Measurements from ENCODE around the gene MAD1L1.
A peak's percentile ranks its signal among the peaks of the same experiment; 100 is the strongest.

MAD1L1 gene

GRCh38 chr7:2241580-2242540, 9.1 kb upstream of the MAD1L1 start, which contains the start of the genes MRM2 and NUDT1:
TSS of gene MRM2 (minus strand) at chr7:2242205. CDS start at chr7:2242169, 36 bp downstream.
TSS of gene NUDT1 (plus strand) at chr7:2242226. CDS start at chr7:2244575, 2,349 bp downstream.
- peak; percentile 79 for DNase-seq

DNA sequence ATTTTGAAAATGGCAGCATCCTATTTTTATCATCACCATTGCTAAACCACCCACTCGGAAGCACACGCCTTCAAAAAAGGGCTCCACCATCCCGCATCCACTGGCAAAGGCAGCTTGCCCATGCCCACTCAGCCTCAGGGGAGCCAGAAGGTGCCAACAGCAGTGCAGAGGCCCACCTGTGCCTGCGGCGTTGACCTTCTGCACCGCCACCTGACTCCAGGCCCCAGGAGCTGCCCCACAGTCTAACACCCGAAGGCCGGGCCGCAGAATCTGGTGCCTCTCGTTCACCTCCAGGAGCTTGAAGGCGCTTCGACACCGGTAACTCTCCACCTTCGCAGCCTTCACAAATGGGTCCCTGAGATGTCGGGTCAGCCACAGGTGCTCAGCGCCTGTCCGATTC, 6.5 kb upstream of the MAD1L1 start:
- DNase-seq, result no peak

- no peak for DNase-seq
Observed at GRCh38 chr7:2237109-2237602, 4.4 kb upstream of the MAD1L1 start.

- DNase-seq, result no peak
Observed at GRCh38 chr7:2233926-2234325, 1.2 kb upstream of the MAD1L1 start.

DNA sequence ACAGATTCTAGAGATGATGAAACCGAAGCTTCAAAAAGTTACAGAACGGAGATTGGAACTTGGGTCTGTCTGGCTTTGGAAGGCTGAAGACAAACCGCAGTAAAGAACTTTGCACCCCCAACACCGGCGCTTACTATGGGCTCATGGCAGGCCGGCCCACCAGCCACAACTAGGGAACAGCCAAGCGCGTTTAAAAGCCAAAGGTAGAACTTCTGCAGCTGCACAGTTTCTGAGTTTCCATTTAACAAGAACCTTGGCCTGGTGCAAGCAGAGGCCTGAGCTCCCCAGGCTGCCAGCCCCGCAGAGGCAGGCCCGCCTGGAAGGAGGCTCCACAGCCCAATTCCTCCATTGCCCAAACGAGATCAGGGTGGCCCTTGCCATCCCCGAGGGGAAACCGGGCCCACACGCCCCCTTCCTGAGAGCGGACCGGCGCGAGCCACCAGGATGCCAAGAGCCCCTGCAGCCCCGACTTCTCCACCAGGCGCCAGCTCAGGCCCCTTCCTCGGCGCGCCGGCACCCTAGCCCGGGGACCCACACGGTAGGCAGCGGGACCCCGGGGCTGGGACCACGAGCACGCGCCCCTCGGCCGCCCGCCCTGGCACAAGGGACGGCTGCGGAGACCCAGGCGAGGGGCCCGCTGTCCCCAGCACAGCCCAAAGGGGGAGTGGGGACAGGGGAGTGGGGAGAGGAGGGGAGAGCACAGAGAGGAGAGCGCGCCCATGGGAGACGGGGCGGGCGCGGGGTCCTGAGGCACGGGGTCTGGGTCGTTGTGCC, 566 bp downstream of the MAD1L1 start:
- no peak for DNase-seq

DNA sequence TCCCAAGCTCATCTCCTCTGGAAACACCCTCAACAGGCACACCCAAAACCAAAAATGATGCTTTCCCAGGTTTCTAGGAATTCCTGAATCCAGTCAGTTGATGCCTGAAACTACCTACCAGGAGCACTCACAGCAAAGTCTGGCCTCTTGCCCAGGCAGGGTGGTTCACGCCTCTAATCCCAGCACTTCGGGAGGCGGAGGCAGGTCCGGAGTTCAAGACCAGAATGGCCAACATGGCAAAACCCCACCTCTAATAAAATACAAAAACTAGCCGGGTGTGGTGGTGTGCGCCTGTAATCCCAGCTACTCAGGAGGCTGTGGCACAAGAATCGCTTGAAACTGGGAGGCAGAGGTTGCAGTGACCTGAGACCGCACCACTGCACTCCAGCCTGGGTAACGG, 1.9 kb downstream of the MAD1L1 start:
- DNase-seq, result no peak

DNA sequence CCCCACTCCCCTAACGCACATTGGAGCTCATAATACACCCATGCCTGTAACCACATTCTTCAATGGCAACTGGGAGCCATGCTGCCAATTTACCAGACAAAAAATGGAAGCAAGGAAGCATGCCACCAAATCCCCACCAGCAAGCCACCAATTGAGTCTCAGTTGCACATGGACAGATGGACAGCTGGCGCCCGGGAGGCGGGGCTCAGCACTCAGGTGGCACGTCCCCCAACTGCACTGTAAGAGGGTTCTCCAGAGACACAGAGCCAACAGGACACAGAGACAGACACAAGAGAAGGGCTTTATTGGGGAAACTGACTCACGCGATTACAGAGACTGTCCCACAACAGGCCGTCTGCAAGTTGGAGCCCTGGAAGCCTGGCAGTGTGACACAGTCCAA, 2.5 kb downstream of the MAD1L1 start:
- no peak for DNase-seq

- DNase-seq, result no peak
Observed at GRCh38 chr7:2229467-2229866, 3.3 kb downstream of the MAD1L1 start.

- no peak for DNase-seq
Observed at GRCh38 chr7:2228921-2229320, 3.8 kb downstream of the MAD1L1 start.

- no peak for DNase-seq
Observed at GRCh38 chr7:2227699-2228098, 5.0 kb downstream of the MAD1L1 start.

DNA sequence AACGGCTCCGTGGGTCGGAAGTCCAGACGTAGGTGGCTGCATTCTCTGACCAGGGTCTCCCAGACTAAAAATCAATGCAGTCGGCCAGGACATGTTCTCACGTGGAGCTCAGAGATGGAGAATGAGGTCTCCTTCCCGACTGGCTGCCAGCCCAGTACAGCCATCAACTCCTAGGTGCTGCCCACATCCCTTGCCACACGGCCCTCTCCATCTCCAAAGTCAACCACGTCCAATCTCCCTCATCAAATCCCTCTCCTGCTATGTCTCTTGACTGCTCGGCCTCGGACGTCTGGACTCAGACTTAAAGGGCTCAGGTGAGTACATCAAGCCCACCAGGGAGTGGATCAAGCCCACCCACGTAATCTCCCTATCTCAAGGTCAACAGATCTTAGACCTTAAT, 6.9 kb downstream of the MAD1L1 start:
- DNase-seq, result no peak

- DNase-seq, result no peak
Observed at GRCh38 chr7:2225336-2225735, 7.4 kb downstream of the MAD1L1 start.

DNA sequence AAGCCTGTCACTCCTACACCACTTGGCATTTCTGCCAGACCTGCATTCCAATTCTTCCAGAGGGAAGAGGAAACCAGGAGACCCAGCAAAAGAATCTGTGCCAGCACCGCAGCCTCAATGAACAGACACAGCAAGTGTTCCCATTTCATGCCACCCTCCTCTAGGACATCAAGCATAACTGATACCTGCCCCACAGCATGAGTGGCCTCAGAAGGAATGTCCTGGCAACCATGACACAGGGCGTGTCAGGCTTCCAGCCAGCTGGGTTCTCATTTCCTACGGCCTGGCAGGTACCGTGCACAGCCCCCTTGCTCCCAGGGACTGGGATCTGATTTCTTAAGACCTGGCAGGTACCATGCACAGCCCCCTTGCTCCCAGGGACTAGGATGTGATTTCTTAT, 7.8 kb downstream of the MAD1L1 start:
- DNase-seq, result no peak

GRCh38 chr7:2224491-2224928, 8.2 kb downstream of the MAD1L1 start:
- no peak for DNase-seq

DNA sequence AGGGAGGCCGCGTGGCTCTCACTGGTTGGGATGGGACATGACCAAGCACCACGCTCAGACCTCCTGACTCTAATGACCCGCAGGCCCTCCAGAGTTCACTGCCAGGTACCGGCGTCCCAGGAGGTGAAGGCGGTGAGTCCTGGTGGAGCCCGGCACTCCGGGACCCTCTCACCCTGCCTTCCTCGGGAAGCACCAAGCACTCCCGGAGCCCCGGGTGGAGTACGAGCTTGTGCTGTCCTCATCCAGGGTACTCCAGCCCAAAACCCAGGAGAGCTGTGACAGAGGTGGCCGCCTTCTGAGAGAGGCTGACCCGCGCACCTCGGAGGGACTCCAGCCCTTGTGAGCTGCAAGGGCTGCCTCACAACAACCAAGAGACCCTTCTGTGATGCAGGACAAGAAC, 9.4 kb downstream of the MAD1L1 start:
- no peak for DNase-seq

DNA sequence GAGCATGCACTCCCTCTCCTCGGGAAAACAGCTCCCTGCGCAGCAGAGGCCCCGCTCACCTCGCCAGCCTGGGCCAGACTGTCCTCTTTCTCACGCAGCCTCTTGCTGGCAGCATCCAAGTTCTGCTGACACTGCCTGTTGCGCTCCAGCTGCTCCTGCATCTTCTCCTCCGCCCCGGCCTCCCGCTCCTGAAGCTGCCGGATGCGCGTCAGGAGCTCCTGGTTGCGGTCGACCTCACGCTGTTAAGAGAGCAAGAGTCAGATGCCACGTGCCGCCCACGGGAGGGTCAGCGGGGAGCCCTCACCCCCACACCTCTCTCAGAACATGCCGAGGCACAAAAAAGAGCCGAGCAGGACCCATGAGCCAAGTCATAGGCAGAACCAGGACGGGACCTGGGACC, 10.2 kb downstream of the MAD1L1 start:
- no peak for DNase-seq

DNA sequence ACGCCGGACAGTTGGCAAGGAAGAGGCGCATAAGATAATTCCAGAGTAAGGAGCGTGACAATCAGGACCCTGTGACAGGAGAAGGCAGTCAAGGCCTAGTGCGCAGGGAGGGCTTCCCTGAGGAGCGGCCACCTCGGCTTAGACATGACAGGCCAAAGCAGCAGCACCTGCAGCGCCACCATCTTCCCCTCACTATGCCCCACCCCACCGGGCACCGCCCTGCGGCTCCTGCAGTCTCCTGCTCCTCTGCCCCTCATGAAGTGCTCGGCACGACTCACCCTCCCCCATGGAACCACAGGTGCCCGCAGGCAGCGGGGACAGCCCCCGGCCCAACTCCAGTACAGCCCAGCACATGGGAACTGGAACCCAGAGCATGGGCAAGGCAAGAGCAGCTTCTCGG, 11.8 kb downstream of the MAD1L1 start:
- no peak for DNase-seq

GRCh38 chr7:2220506-2220905, 12.2 kb downstream of the MAD1L1 start:
- no peak for DNase-seq

- DNase-seq, result no peak
Observed at GRCh38 chr7:2220030-2220429, 12.7 kb downstream of the MAD1L1 start.

GRCh38 chr7:2219606-2220005, 13.1 kb downstream of the MAD1L1 start:
- no peak for DNase-seq

- no peak for DNase-seq
Observed at GRCh38 chr7:2219136-2219535, 13.6 kb downstream of the MAD1L1 start.

DNA sequence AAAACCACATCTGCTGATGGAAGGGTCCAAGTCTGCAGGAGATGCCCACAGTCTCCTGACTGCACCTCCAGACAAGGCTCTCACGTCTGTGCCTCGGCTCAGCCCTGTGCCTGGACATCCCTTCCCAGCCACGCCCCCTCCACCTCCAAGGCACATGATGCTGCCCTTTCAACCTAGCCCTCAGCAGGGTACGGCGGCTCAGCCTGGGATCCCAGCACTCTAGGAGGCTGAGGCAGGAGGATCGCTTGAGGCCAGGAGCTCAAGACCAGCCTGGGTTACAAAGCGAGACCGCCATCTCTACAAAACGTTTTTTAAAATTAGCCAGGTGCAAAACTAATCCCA, 14.3 kb downstream of the MAD1L1 start:
- DNase-seq, result no peak

GRCh38 chr7:2217716-2218443, 14.9 kb downstream of the MAD1L1 start:
- DNase-seq, result no peak
